GM21576 (cell line): ENCODE measurements around the gene NAALADL2.
"Not testable (repeated sequence)": the region's sequence is repeated elsewhere in the genome, so short reads cannot be mapped to it uniquely, and the experiment has no call there.

ENCODE experiments used
- ATAC-seq: cut with Tn5 transposase; IDR thresholded peaks from one replicate; pipeline ENCODE4 v1.9.1; 2021; ENCODE audit warnings: mild to moderate bottlenecking, moderate library complexity; ENCODE audit not compliant: unreplicated experiment

The NAALADL2 gene

GRCh38 chr3:175528693-175529092 is 669.6 kb downstream of the NAALADL2 start:
- not testable (repeated sequence) for ATAC-seq

- ATAC-seq = no peak
Observed at GRCh38 chr3:175535351-175535750, 676.2 kb downstream of the NAALADL2 start.

GRCh38 chr3:175546115-175546514 is 687.0 kb downstream of the NAALADL2 start:
- ATAC-seq = no peak

GRCh38 chr3:175552929-175553328 is 693.8 kb downstream of the NAALADL2 start:
- ATAC-seq = no peak

GRCh38 chr3:175554801-175555200 is 695.7 kb downstream of the NAALADL2 start:
- no peak for ATAC-seq

- ATAC-seq = no peak
Observed at GRCh38 chr3:175558261-175558660, 699.1 kb downstream of the NAALADL2 start.

- ATAC-seq = no peak
Observed at GRCh38 chr3:175564363-175564762, 705.2 kb downstream of the NAALADL2 start.

GRCh38 chr3:175571096-175571495 is 712.0 kb downstream of the NAALADL2 start:
- ATAC-seq = no peak

GRCh38 chr3:175573226-175573625 is 714.1 kb downstream of the NAALADL2 start:
- no peak for ATAC-seq

- ATAC-seq = no peak
Observed at GRCh38 chr3:175580318-175580717, 721.2 kb downstream of the NAALADL2 start.

- no peak for ATAC-seq
Observed at GRCh38 chr3:175585898-175586297, 726.8 kb downstream of the NAALADL2 start.

GRCh38 chr3:175590745-175591144 is 731.6 kb downstream of the NAALADL2 start:
- ATAC-seq = no peak

GRCh38 chr3:175591375-175591774 is 732.2 kb downstream of the NAALADL2 start:
- ATAC-seq = no peak

GRCh38 chr3:175593331-175593730 is 734.2 kb downstream of the NAALADL2 start:
- ATAC-seq = no peak

GRCh38 chr3:175598740-175599139 is 739.6 kb downstream of the NAALADL2 start:
- ATAC-seq = no peak

- no peak for ATAC-seq
Observed at GRCh38 chr3:175601521-175601920, 742.4 kb downstream of the NAALADL2 start.

GRCh38 chr3:175605851-175606250 is 746.7 kb downstream of the NAALADL2 start:
- ATAC-seq = no peak

GRCh38 chr3:175606650-175607318 is 747.6 kb downstream of the NAALADL2 start:
- no peak for ATAC-seq

GRCh38 chr3:175608356-175608755 is 749.2 kb downstream of the NAALADL2 start:
- no peak for ATAC-seq

GRCh38 chr3:175608911-175609310 is 749.8 kb downstream of the NAALADL2 start:
- ATAC-seq = no peak

- no peak for ATAC-seq
Observed at GRCh38 chr3:175612487-175613196, 753.5 kb downstream of the NAALADL2 start.

GRCh38 chr3:175614107-175614506 is 755.0 kb downstream of the NAALADL2 start:
- ATAC-seq = not testable (repeated sequence)
